Ovary (tissue), 3 donors: ENCODE results near the gene OR2T6.
"Not testable (repeated sequence)": the region's sequence is repeated elsewhere in the genome, so short reads cannot be mapped to it uniquely, and the experiment has no call there.

Source experiments
- CTCF ChIP-seq, 3 donors: fragments of 450-650 bp in 2 of 3; fragments of 200-600 bp in 1 of 3; IDR thresholded peaks; one replicate each; pipeline versions ENCODE4 v1.5.1 to v1.8.0; 2016 to 2022; ENCODE audit warnings: antibody characterized with exemption in 3 of 3, mild to moderate bottlenecking in 1 of 3
- POLR2A ChIP-seq: fragments of 450-650 bp; IDR thresholded peaks from one replicate; pipeline ENCODE4 v1.6.1; 2017; ENCODE audit warnings: antibody characterized with exemption, mild to moderate bottlenecking, moderate library complexity
- donor health status: DM: no; HTN: no; CAD: no.

- TF ChIP-seq POLR2A; CTCF (IDR thresholded peaks at IDR 0.05): not testable (repeated sequence)
Measured at GRCh38 chr1:248427526-248428191, 52.1 kb downstream of the OR2T6 start.
